Measurements from ENCODE around the gene TMEM236.

The TMEM236 gene

DNA sequence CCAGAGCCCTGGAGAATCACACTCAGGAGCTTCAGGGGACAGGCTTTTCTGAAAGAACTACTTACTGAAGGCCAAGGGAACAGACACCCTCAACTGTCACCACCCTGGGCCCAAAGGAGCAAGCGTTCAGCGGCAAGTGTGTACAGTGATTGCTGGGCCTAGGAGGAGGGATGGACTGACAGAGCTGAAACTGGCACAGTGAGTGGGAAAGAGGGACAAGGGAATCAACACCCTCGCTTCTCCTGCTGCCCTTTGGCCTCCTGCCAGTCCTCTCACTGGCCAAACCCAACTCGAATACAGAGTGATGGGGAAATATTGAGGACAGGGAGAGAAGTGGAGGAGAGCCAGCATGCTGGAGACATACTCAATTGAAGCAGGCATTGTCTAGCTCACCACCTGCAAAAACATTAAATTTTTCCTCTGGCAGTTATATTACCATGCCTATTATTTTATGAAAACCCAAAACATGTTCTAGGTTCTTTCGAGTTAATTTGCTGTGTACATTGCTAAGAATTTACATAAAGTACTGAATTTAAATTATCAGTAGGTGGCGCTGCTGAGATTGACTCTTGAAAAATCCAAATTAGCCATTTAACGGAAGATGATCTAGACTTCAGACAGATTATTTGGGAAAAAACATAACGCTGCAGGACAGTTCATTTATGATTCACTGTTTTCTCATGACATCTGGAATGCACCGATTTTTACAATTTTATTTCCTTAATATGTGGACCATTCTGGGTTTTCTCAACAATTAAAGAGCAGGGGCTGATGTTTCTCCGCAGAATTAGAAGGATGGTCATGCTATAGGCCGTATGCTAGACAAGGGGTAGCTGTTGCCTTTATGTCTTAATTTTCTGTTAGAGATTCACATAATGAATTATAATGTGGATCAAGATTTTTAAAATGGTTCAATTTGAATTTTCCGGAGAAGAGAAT is 14.7 kb upstream of the TMEM236 start:
- in situ Hi-C loops (cut with MboI; ENCODE audit: low sequenced_read_pairs): loop anchor here (25.0 kb wide), 1 partner anchor 125 kb away; the partner anchor contains the start of gene HACD1

DNA sequence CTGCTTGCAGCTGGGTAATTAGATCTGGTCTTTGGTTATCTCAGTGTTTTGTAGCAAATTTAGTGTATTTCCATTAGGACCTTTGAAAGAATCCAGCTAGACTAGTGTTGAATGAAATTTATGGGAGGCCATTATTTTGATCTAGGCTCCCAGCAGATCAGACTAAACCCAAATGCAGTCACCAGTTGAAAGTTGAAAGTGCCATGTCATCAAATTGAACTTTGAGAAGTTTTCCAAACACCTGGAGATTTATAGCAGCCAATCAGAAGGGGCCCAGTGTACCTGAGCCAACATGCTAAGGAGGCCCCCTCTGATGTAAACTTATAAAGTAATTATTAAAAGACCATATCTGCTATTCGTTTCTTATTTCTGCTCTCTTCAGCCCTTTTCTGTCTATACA is 11.3 kb upstream of the TMEM236 start:
- in situ Hi-C loops (cut with MboI; ENCODE audit: low sequenced_read_pairs): loop anchor here (25.0 kb wide), 1 partner anchor 128 kb away; the partner anchor contains the start of gene HACD1

DNA sequence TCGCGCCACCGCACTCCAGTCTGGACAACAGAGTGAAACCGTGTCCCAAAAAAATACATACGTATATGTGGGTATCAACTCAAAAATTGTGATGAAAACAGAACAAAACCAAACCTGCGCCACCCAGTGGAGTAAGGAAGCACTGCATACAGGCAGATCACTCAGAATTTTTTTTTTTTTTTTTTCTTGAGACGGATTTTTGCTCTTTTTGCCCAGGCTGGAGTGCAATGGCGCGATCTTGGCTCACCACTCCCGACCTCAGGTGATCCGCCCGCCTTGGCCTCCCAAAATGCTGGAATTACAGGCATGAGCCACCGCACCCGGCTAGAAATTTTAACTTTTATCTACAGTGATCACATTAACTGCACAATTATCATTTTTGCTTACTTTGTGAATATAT is 9.1 kb upstream of the TMEM236 start:
- in situ Hi-C loops (cut with MboI; ENCODE audit: low sequenced_read_pairs): loop anchor here (25.0 kb wide), 1 partner anchor 131 kb away; the partner anchor contains the start of gene HACD1

DNA sequence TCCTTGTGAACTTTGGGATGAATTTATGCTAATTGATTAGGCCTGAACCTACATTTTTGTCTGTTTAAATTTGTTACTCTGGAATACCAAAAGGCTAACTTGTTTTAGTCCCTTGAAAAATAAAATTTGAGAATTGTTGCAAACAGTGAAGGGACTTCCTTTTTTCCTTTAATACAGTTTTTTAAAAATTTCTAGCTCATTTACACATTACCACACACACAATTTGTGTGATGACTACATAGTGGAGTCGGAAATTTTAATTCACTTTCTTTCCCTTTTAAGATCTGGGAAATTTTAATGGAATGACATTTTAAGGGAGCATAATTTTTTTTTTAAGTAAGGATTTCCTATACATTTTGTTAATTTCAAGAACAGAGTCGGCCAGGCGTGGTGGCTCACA is 8.6 kb upstream of the TMEM236 start:
- in situ Hi-C loops (cut with MboI; ENCODE audit: low sequenced_read_pairs): loop anchor here (25.0 kb wide), 1 partner anchor 131 kb away; the partner anchor contains the start of gene HACD1

DNA sequence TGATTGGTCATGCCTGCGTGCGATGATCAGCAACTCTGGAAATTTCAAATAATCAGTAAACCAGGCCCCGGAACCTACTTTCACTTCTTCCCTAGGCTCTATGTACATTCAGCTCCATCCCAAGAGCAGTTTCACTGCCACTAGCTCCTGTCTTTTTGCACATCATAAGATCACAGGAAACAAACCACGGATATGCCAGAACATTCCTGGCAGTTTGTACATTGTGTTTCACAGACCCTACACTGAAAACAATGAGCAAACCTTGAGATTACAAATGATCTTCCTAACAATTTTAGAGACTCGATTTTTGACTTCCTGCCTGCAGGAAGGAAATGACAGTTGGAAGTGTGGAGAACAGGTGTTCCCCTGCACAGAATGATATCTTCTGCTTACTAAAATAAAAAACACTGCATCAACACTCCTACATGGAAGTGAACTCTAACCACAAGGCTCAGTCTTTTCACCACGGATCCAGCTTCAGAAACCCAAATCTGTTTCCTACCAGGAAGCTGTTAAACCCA is 7.6 kb upstream of the TMEM236 start:
- in situ Hi-C loops (cut with MboI; ENCODE audit: low sequenced_read_pairs): loop anchor here (25.0 kb wide), 1 partner anchor 132 kb away; the partner anchor contains the start of gene HACD1

DNA sequence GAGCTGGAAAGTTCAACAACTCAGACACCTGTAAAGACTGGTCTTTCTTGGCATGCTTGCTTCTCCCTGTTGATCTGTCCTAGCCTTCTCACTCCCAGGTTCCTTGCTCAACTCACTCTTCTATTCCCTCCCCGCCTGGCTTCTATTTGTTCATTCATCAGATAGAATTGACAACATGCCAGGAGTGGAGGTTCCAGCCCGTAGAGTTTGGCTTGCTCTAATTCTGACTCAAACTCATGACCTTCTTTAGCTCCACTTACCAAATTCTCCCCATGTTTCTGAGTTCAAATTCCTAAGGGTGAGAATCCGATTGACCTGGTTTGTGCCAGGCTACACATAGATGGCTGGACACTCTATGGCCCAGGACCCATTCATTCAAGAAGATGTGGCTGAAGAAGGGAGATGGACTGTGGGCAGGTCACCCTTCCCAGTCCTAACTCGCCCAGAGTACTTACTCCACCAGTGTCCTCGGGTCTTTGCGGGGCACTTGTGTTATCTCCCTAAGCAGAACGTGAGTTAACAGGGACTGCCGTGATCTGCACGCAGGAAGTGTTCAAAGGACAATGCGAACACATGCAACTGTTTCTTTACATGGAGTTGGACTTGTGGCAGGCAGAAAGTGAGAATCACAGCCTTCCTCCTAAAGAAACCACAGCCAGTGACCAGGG is 4.0 kb upstream of the TMEM236 start:
- in situ Hi-C loops (cut with MboI; ENCODE audit: low sequenced_read_pairs): loop anchor here (25.0 kb wide), 1 partner anchor 136 kb away; the partner anchor contains the start of gene HACD1

DNA sequence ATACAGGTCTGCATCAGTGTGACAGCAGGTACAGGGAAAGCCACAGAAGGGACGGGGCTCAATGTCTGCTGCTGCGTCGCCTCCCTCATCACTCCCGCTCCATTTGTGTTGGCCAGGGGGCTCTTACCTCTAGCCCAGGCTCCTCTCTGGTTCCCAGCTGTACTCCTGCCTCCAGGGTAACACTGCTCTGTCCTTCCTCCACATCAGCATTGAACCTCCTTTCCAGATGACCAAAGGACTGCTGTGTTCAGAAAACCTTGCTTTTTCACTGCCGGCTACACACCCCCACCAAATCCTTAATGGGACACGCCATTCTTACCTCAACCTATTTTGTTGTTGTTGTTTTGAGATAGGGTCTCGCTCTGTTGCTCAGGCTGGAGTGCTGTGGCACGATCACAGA is 2.1 kb upstream of the TMEM236 start:
- in situ Hi-C loops (cut with MboI; ENCODE audit: low sequenced_read_pairs): loop anchor here (25.0 kb wide), 1 partner anchor 138 kb away; the partner anchor contains the start of gene HACD1

DNA sequence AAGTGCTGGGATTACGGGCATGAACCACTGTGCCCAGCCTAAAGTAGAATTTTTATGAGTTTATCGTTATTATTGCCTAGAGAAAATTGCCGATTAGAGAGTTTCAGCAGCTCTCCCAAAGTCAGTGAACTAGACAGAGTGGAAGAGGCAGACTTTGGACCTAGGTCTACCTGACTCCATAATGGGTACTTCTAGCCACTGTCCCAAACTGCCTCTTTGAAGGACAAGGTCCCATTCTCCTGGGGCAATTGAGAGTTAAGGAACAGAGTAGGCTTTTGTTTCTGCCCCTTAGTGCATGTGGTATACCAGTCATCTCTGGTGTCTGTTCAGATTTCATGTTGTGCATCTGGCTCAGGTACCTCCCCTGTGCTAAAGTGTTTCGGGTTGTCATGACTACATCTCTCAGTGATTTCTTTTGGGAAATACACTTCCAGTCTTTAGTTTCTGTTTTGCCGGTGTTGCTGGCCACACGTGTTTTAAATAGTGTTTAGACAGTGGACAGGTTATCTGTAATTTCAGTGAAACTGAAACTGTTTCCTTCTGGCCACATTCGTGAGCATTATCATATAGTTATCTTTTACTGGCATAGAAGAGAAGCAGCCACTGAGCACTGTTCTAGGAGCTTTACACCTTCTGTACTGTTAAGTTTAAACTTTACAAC is 4.7 kb downstream of the TMEM236 start:
- in situ Hi-C loops (cut with MboI; ENCODE audit: low sequenced_read_pairs): no loop called here

DNA sequence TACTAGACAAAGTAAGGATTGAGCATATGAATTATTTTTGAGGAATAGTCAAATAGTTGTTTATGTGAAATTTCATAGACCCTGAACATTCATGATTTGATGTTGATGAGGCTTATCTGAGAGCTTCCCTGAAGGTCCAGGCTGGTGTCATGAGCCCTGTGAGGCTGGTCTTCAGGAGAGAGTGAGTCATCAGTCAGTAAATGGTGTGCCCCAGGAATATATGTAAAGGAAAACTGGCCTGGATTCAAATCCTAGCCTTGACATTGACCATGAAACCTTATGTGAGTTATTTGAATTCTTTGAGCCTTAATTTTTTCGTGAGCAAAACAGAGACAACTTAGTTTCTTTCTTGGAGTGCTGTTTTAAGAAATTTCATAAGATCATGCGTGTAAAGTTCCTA is 6.2 kb downstream of the TMEM236 start:
- in situ Hi-C loops (cut with MboI; ENCODE audit: low sequenced_read_pairs): no loop called here

DNA sequence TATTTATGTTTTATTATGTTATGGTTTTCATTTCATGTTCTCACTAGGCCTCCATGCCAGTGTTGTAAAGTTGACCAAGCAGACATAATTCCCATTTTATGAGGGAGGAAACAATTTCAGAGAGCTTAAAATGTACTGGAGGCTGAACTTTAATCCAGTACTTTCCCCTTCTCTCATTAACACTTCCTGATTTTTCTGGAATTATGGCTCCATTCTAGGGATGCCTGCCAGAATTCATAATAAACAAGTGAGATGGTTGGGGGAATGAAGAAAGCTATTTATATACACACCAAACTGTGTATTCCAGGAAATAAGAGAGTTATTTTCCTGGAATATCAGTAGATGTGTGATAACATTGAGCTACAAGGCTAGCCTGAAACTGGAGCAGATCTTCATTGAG is 6.9 kb downstream of the TMEM236 start:
- in situ Hi-C loops (cut with MboI; ENCODE audit: low sequenced_read_pairs): no loop called here

DNA sequence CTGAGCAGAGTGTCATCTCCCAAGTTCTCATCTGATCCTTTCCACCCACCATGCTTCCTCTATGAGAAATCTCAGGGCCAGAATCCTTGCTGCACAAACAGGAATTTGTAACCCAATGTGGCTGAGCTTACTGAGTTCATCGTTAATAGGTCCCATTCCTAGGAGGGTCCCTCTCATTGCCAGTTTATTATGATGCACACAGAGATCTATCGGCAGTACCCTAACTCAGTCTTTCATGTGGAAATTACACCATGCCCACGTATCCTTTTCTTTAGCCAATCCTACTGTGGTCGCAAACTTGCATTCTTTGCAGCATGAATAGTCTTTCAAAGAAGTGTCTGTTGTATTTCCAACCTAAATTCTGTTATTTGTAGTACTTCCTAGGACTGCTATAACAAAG is 12.1 kb downstream of the TMEM236 start:
- in situ Hi-C loops (cut with MboI; ENCODE audit: low sequenced_read_pairs): no loop called here

DNA sequence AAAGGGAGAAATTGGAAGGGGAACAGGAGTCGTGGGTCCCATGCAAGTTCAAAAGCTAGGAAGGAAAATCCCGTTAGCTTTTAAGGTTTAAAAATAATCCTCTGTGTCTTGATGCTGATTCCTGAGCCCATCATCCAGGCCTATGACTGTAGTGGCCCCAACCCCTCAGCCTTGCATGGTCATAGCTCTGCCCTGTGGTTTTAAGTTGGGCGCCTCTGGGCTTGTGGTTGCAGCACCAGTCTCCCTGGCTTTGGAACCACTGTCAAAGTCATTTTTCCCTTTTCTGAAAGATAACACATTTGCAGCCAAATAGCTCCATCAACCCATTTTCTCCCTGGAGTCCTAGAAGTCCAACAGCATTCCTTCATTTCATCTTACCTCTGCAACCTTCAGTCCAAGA is 13.6 kb downstream of the TMEM236 start:
- in situ Hi-C loops (cut with MboI; ENCODE audit: low sequenced_read_pairs): no loop called here

DNA sequence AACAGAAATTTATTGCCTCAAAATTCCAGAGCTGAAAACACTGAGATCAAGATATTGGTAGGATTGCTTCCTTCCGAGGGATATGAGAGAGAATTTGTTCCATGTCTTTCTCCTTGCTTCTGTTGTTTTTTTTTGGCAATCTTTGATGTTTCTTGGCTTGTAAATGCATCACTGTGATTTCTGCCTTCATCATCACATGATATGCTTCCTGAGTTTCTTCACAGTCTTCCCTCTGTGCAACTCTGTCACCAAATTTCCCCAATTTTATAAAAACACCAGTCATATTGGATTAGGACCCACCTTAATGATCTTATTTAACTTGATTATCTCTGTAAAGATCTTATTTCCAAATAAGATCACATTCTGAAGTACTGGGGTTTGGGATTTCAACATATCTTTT is 14.7 kb downstream of the TMEM236 start:
- in situ Hi-C loops (cut with MboI; ENCODE audit: low sequenced_read_pairs): no loop called here

DNA sequence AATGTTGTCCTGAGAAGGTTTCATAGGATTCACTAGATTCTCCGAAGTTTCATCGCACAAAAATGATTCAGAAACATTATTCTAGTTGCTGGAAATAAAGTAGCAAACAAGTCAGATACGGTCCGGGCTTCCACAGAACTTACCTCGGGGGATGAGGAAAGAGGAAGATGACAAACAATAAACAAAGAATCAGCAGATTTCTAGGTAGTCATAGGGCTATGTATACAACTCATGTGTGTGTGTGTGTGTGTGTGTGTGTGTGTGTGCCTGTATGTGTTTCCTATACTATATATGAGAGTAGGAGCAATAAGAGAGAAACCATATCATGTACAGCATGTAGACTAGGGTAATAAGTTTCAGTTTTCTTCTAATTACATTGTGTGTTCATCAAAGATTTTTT is 16.5 kb downstream of the TMEM236 start:
- in situ Hi-C loops (cut with MboI; ENCODE audit: low sequenced_read_pairs): no loop called here

DNA sequence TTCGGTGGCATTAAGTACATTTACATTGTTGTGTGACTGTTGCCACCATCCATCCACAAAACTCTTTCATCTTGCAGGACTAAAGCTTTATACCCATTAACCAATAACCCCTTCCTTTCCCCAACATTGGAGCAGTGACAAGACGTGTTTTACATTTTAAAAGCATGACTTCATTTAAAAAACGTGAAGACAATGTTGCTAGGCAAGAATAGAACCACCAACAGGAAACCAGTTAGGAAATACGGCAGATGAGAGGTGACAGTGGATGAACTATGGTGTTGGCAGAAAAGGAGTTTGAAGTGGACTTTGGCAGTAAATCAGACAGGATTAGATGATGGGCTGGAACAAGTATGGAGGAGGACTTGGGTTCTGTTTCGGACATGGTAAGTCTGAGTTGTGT is 17.0 kb downstream of the TMEM236 start:
- in situ Hi-C loops (cut with MboI; ENCODE audit: low sequenced_read_pairs): no loop called here

DNA sequence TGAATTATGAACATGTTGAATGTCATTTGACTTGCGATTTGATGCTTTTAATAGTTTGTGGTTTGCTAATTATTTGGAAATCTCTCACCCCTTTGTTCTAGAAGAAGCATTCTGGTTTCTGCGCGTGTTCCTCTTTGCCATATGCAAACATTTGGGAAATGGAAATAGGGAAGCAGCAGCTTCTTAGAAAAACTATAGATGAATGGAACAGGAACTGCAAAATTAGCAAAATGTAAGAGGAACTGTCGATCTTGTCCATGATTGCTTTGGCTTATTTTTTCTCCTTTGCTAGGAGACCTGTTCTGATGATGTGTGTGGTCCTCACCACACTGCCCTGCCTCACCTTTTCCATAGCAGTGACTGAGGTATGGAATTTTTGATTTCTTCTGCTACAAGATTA is 19.0 kb downstream of the TMEM236 start:
- in situ Hi-C loops (cut with MboI; ENCODE audit: low sequenced_read_pairs): no loop called here

DNA sequence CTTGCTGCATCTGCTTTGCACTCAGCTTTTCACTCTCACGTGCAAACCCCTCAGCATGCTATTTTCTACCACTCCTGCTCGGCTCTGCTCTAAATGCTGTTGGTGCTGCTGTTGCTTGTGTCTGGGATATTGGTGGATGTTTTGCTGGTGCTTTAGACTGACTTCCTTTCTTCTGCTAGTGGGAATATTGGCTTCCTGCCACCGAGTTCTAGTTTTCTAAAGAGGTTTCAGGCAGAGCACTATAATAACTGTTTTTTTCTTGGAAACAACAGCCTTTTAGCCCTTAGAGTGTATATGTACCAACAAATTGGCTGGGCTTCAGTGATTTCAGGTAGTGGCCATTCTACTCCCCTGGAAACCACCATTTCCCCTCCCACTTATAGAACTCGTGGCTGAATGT is 27.8 kb downstream of the TMEM236 start:
- in situ Hi-C loops (cut with MboI; ENCODE audit: low sequenced_read_pairs): no loop called here

DNA sequence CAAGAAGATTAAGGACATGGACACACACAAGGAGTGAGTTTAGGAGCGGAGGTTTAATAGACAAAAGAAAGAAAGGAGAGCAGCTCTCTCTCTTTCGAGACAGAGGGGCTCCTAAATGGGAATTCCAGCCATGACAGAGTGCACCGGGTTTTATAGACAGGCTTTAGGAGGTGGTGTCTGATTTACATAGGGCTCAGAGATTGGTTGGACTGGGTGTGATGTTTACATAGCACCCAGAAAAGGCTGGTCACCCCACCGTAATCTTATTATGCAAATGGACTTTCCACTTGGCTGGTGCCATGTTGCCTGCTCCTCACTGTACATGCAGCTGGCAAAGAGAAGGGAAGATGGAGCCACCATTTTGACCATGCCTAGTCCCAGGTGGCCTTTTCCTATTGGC is 28.7 kb downstream of the TMEM236 start:
- in situ Hi-C loops (cut with MboI; ENCODE audit: low sequenced_read_pairs): no loop called here

DNA sequence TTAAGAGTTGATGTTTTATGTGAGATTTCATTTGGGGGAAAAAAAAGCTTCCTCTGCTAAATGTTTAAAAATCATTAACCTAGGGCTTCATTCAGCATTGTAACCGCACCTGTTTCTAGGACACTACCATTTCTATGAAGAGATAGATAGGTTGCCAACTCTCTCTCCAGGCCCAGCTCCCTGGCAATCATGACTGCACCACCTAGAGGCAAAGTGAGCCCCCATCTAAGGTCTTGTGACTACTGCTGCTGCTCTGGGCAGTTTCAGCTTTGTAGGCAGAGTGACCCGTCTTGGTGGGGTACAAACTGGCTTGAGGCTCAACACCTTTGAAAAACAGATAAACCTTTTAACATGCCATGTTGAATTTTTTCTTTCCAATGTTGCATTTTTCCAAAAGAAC is 29.9 kb downstream of the TMEM236 start:
- in situ Hi-C loops (cut with MboI; ENCODE audit: low sequenced_read_pairs): no loop called here

DNA sequence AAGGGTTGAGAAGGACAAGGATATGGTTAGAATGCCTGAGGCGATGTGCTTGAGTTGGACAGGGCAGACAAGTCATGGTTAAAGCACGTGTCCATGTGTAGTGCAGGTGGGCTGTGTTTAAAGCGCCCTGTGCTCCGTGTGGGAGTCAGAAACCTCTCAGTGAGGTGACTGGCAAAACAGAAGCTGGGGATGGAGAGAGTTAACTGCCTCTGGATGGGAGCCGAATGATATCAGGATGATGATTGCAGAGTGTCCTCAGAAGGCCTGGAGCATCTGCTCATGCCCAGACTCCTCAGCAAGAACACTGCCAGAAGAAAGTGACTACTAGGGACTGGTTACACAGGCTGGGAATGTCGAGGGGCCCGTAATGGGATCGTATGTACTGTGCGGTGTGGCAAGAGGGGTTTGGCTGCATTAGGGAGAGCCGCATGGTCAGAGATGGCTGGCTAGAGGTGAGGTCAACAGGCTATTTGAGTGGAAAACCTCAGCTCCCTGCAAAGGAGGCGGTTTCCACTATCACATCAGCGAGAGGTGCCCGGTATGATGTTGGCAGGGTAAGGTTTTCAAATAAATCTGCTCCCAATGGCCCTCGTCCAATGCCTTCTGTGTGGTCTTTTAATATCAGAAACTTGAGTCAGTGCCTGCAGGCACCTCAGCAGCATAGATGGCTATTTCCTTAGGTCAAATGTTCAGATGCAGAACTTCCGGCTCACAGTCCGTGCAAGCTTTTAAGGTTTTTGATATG is 31.1 kb downstream of the TMEM236 start:
- in situ Hi-C loops (cut with MboI; ENCODE audit: low sequenced_read_pairs): no loop called here

All from HL-60/S4 treated with retinoic acid at 250 ng/mL for 4 days and 3 days (cell line).